DND-41 (cell line): ENCODE measurements around the gene POU2AF1.

Source experiments
- ATAC-seq: fragments of 200-7000 bp; cut with Tn5 transposase; 3 replicates; pipeline ENCODE4 v1.9.1; 2021; ENCODE audit warnings: low read depth; ENCODE audit not compliant: insufficient read depth
- DNase-seq: peaks from one replicate; pipeline ENCODE4 v3.0.0-alpha.2; 2020
- H2AFZ ChIP-seq: 2 replicates; pipeline ENCODE4 v1.6.0; 2012; ENCODE audit warnings: low read depth, low read length
- H3K27ac ChIP-seq: 2 replicates; pipeline ENCODE4 v1.5.1; 2012; ENCODE audit warnings: low read length, inconsistent platforms
- H3K27me3 ChIP-seq: fragments of 200-600 bp; sonication (generic); 2 replicates; pipeline ENCODE4 v1.6.0; 2012; ENCODE audit warnings: low read length, mild to moderate bottlenecking, inconsistent platforms; ENCODE audit not compliant: insufficient read depth, poor library complexity
- H3K36me3 ChIP-seq: 2 replicates; pipeline ENCODE4 v1.5.1; 2012; ENCODE audit warnings: low read length, inconsistent platforms; ENCODE audit not compliant: insufficient read depth
- H3K4me1 ChIP-seq: 2 replicates; pipeline ENCODE4 v1.5.1; 2012; ENCODE audit warnings: mild to moderate bottlenecking, low read length; ENCODE audit not compliant: insufficient read depth
- H3K4me2 ChIP-seq: 2 replicates; pipeline ENCODE4 v1.6.0; 2012; ENCODE audit warnings: mild to moderate bottlenecking, moderate library complexity, low read length, inconsistent platforms; ENCODE audit not compliant: insufficient read depth
- H3K4me3 ChIP-seq, 2 experiments: fragments of 200-600 bp in 1 of 2; shearing (Covaris generic) in 1 of 2; 2 replicates each; pipeline ENCODE4 v1.5.1; 2012 to 2016; ENCODE audit warnings: inconsistent platforms in 2 of 2, low read length in 2 of 2, mild to moderate bottlenecking in 2 of 2, low read depth in 1 of 2, moderate library complexity in 1 of 2
- H3K79me2 ChIP-seq: 2 replicates; pipeline ENCODE4 v1.6.0; 2012; ENCODE audit warnings: low read length, inconsistent platforms; ENCODE audit not compliant: insufficient read depth
- H3K9ac ChIP-seq: 2 replicates; pipeline ENCODE4 v1.6.0; 2012; ENCODE audit warnings: low read depth, mild to moderate bottlenecking, inconsistent platforms, low read length, moderate library complexity
- H3K9me3 ChIP-seq: 2 replicates; pipeline ENCODE4 v1.5.1; 2012; ENCODE audit warnings: low read length, moderate library complexity, mild to moderate bottlenecking, inconsistent platforms; ENCODE audit not compliant: insufficient read depth, severe bottlenecking
- H4K20me1 ChIP-seq: 2 replicates; pipeline ENCODE4 v1.6.0; 2012; ENCODE audit warnings: low read length; ENCODE audit not compliant: insufficient read depth
- CTCF ChIP-seq: IDR thresholded peaks from 2 replicates; pipeline ENCODE4 v1.5.1; 2012; ENCODE audit warnings: borderline replicate concordance, low read length, moderate library complexity, mild to moderate bottlenecking; ENCODE audit not compliant: poor library complexity, severe bottlenecking; ENCODE audit errors: extremely low read depth
- EZH2 ChIP-seq: IDR thresholded peaks from 3 replicates; pipeline ENCODE4 v1.6.1; 2012; ENCODE audit warnings: borderline replicate concordance, low read depth, mild to moderate bottlenecking, moderate library complexity, low read length, inconsistent platforms; ENCODE audit not compliant: severe bottlenecking

Gene POU2AF1

DNA sequence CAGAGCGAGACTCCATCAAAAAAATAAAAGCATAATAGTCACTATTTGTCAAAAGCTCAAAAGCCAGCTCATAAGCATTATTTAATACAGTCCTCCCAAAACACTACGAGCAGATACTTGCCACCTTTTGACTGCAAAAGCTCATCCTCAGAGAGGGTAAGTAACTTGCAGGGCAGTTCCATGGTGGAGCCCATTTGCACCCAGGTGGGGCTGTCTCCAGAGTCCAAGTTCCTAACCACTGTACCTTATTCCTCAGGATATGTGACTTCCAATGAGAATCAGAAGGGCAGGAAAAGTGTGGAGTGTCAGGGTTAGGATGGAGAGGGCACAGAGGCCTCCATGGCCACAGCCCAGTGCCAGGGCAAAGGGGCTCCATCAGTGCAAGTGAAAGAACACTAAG is 28.6 kb upstream of the POU2AF1 start:
- no peaks in the 10 kb centered on the region for H4K20me1 ChIP-seq
- no peaks in the 10 kb centered on the region for H3K79me2 ChIP-seq
- H3K27ac ChIP-seq = no peak overlapping the region
- H3K4me3 ChIP-seq = no peak overlapping the region
- ATAC-seq (no peak), DNase-seq (no peak)
- H2AFZ ChIP-seq = no peak overlapping the region
- no peaks in the 10 kb centered on the region for H3K36me3 ChIP-seq
- H3K27me3 ChIP-seq = no peaks in the 10 kb centered on the region
- TF ChIP-seq CTCF = no peak
- no peak for TF ChIP-seq EZH2
- no peak overlapping the region for H3K4me2 ChIP-seq
- peaks cover 5% of the 10 kb centered on the region for H3K9me3 ChIP-seq
- no peaks in the 10 kb centered on the region for H3K4me1 ChIP-seq
- H3K9ac ChIP-seq = no peak overlapping the region

- DNase-seq (no peak), ATAC-seq (no peak)
- no peaks in the 10 kb centered on the region for H3K27me3 ChIP-seq
- H3K9ac ChIP-seq = no peak overlapping the region
- H3K9me3 ChIP-seq = peaks cover 5% of the 10 kb centered on the region
- no peak overlapping the region for H3K27ac ChIP-seq
- no peaks in the 10 kb centered on the region for H3K79me2 ChIP-seq
- H3K4me2 ChIP-seq = no peak overlapping the region
- no peaks in the 10 kb centered on the region for H3K36me3 ChIP-seq
- H4K20me1 ChIP-seq = no peaks in the 10 kb centered on the region
- TF ChIP-seq CTCF = no peak
- no peak for TF ChIP-seq EZH2
- H2AFZ ChIP-seq = no peak overlapping the region
- H3K4me1 ChIP-seq = no peaks in the 10 kb centered on the region
- no peak overlapping the region for H3K4me3 ChIP-seq
Observed at GRCh38 chr11:111406589-111406988, 27.5 kb upstream of the POU2AF1 start.

GRCh38 chr11:111406091-111406490 is 27.0 kb upstream of the POU2AF1 start:
- no peaks in the 10 kb centered on the region for H4K20me1 ChIP-seq
- H3K79me2 ChIP-seq = no peaks in the 10 kb centered on the region
- no peak overlapping the region for H3K27ac ChIP-seq
- peaks cover 5% of the 10 kb centered on the region for H3K9me3 ChIP-seq
- H3K4me3 ChIP-seq = no peak overlapping the region
- H3K4me2 ChIP-seq = no peak overlapping the region
- H2AFZ ChIP-seq = no peak overlapping the region
- H3K9ac ChIP-seq = no peak overlapping the region
- DNase-seq (no peak), ATAC-seq (no peak)
- TF ChIP-seq CTCF (no peak), EZH2 (no peak)
- H3K4me1 ChIP-seq = no peaks in the 10 kb centered on the region
- H3K36me3 ChIP-seq = no peaks in the 10 kb centered on the region
- H3K27me3 ChIP-seq = no peaks in the 10 kb centered on the region

DNA sequence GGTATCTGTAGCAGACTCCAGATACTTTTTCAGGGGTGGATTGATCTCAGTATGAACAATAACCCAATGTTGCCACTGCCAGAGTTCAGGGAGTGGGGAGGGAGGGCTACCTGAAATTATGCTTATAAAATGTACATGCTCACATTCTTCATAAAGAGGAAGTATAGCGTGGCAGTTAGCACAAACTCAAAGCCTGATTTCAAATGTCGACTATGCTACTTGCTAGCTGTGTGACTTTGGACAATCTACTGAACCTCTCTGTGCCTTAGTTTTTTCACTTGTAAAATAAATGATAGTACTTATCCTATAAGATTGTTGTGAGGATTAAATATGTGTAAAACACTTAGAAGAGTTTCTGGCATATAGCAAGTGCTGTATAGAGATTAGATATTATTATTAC is 26.5 kb upstream of the POU2AF1 start:
- H3K79me2 ChIP-seq = no peaks in the 10 kb centered on the region
- no peak overlapping the region for H2AFZ ChIP-seq
- H3K4me3 ChIP-seq = no peak overlapping the region
- H3K4me2 ChIP-seq = no peak overlapping the region
- no peak overlapping the region for H3K27ac ChIP-seq
- TF ChIP-seq EZH2 (no peak), CTCF (no peak)
- peaks cover 5% of the 10 kb centered on the region for H3K9me3 ChIP-seq
- ATAC-seq (no peak), DNase-seq (no peak)
- H3K9ac ChIP-seq = no peak overlapping the region
- H3K27me3 ChIP-seq = no peaks in the 10 kb centered on the region
- no peaks in the 10 kb centered on the region for H4K20me1 ChIP-seq
- H3K4me1 ChIP-seq = no peaks in the 10 kb centered on the region
- no peaks in the 10 kb centered on the region for H3K36me3 ChIP-seq
